Measurements from ENCODE around the gene RWDD3. TPM values are rescaled to one million over a fixed set of nuclear protein-coding genes. Genes with fewer than 3 reads are reported as not detected.

RWDD3 gene
- total and polyA plus RNA-seq, 2 of the 13 experiments (the other 11 are each of a cell fraction or from before 2014, with no cell fraction given), result 18.3 to 21.2 TPM

DNA sequence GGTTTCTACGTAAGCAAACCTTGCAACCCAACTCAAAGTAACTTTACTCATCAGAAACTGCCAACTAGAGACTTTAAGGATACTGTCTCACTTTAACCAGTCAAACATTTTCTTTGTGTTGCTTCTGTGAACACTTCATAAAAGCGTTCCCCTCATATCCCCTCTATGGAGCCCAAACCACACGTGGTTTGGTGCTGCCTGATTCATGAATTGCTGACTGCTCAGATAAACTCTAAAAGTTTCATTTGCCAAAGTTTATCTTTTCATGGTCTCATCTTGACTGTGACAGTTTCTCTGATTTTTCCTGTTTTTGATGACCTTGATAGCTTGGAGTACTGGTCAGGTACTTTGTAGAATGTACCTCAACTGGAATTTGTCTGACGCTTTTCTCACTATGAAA, 14.6 kb upstream of the RWDD3 start:
- in situ Hi-C loops (cut with HindIII; ENCODE audit: extremely low pct_ligation_motif_present, low pct_unique_long_range_greater_than_20kb), result no loop called here
- no TSS peak for BruUV-seq (replicated peaks)
- DNase-seq (ENCODE audit: low spot score), result no peak

More for the DNA sequence above, 14.6 kb upstream of the RWDD3 start:
- TF ChIP-seq SAFB2 (CRISPR knock-in tag; IDR thresholded peaks at IDR 0.05; ENCODE audit: borderline replicate concordance, low read depth), result no peak
- TF ChIP-seq ATF7 (IDR thresholded peaks at IDR 0.05), result no peak
- no peak for TF ChIP-seq ATF7 (CRISPR knock-in tag; IDR thresholded peaks at IDR 0.05)
- TF ChIP-seq, protein P1, sequence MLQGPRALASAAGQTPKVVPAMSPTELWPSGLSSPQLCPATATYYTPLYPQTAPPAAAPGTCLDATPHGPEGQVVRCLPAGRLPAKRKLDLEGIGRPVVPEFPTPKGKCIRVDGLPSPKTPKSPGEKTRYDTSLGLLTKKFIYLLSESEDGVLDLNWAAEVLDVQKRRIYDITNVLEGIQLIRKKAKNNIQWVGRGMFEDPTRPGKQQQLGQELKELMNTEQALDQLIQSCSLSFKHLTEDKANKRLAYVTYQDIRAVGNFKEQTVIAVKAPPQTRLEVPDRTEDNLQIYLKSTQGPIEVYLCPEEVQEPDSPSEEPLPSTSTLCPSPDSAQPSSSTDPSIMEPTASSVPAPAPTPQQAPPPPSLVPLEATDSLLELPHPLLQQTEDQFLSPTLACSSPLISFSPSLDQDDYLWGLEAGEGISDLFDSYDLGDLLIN (CRISPR knock-in tag; IDR thresholded peaks at IDR 0.05; ENCODE audit: borderline replicate concordance), result no peak
- TF ChIP-seq SUZ12 (IDR thresholded peaks at IDR 0.05; ENCODE audit: low read depth, low read length), result no peak
- TF ChIP-seq ZNF605 (CRISPR knock-in tag; IDR thresholded peaks at IDR 0.05), result no peak
- TF ChIP-seq, protein P2, sequence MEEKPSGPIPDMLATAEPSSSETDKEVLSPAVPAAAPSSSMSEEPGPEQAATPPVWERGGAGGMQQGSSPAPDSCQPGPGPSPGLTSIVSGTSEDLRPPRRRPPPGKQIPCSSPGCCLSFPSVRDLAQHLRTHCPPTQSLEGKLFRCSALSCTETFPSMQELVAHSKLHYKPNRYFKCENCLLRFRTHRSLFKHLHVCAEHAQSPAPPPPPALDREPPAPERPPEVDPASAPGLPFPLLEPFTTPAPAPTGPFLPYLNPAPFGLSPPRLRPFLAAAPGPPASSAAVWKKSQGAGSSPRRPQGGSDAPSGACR (CRISPR knock-in tag; IDR thresholded peaks at IDR 0.05), result no peak
- no peak for TF ChIP-seq ATRX (CRISPR knock-in tag; IDR thresholded peaks at IDR 0.05; ENCODE audit: borderline replicate concordance)
- no peak for TF ChIP-seq ZNF543 (CRISPR knock-in tag; IDR thresholded peaks at IDR 0.05)
- TF ChIP-seq SSRP1 (CRISPR knock-in tag; IDR thresholded peaks at IDR 0.05), result no peak
- TF ChIP-seq, protein P3, sequence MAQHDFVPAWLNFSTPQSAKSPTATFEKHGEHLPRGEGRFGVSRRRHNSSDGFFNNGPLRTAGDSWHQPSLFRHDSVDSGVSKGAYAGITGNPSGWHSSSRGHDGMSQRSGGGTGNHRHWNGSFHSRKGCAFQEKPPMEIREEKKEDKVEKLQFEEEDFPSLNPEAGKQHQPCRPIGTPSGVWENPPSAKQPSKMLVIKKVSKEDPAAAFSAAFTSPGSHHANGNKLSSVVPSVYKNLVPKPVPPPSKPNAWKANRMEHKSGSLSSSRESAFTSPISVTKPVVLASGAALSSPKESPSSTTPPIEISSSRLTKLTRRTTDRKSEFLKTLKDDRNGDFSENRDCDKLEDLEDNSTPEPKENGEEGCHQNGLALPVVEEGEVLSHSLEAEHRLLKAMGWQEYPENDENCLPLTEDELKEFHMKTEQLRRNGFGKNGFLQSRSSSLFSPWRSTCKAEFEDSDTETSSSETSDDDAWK (CRISPR knock-in tag; IDR thresholded peaks at IDR 0.05), result no peak
- no peak for TF ChIP-seq NCOR1 (IDR thresholded peaks at IDR 0.05; ENCODE audit: borderline replicate concordance, low read length)
- TF ChIP-seq RORA (CRISPR knock-in tag; IDR thresholded peaks at IDR 0.05), result no peak
- TF ChIP-seq ZNF510 (CRISPR knock-in tag; IDR thresholded peaks at IDR 0.05; ENCODE audit: low read depth), result no peak
- TF ChIP-seq ZNF761 (CRISPR knock-in tag; conservative IDR thresholded peaks at IDR 0.05), result no peak
- no peak for TF ChIP-seq ZNF317 (CRISPR knock-in tag; IDR thresholded peaks at IDR 0.05)
- no peak for TF ChIP-seq SNAPC2 (CRISPR knock-in tag; IDR thresholded peaks at IDR 0.05)
- TF ChIP-seq RAD21 (CRISPR knock-in tag; IDR thresholded peaks at IDR 0.05), result no peak
- ChIA-PET CTCF (ENCODE audit: low intra/inter-chr PET ratio, low total read pairs) (no interaction called here), POLR2A (no interaction called here)
- intact Hi-C loops (cut with micrococcal nuclease; ENCODE audit: unreplicated experiment), result no loop called here
- FAIRE-seq (no peak), ATAC-seq (no peak)
- Histone ChIP-seq H2AFZ (ENCODE audit: low read length) (no peak overlapping the region), H3K27ac (ENCODE audit: extremely low read length, insufficient read depth, low read length) (no peak overlapping the region), H3K36me3 (replicated peaks in 1 of 2; ENCODE audit: control insufficient read depth in 1 of 2, insufficient read depth in 2 of 2, low read length in 2 of 2) (no peaks in the 10 kb centered on the region), H3K9ac (ENCODE audit: insufficient read depth, low read depth, low read length) (no peak overlapping the region), H3K4me3 (replicated peaks in 1 of 3; ENCODE audit: insufficient read depth in 1 of 3, low read depth in 2 of 3, low read length in 3 of 3) (no peak overlapping the region), H4K20me1 (ENCODE audit: insufficient read depth, low read length) (no peaks in the 10 kb centered on the region), H3K4me2 (ENCODE audit: low read depth, low read length) (no peak overlapping the region), H3K4me1 (ENCODE audit: insufficient read depth, low read length) (no peaks in the 10 kb centered on the region), H3K79me2 (ENCODE audit: insufficient read depth, low read length) (no peaks in the 10 kb centered on the region), H3K9me3 (ENCODE audit: low read length) (no peaks in the 10 kb centered on the region), H3K27me3 (ENCODE audit: control insufficient read depth in 1 of 2, insufficient read depth in 2 of 2, low read length in 2 of 2) (no peaks in the 10 kb centered on the region)
- 95% methylated on average over 4 of the region's 4 CpGs for WGBS (ENCODE audit: low lambda C conversion rate)

Measured in HepG2 (cell line).